Fibroblast of lung (primary cell): ENCODE measurements around the gene HIVEP3.

Experiments
- CTCF ChIP-seq, 2 donors: IDR thresholded peaks in 1 of 2; conservative IDR thresholded peaks in 1 of 2; 1 replicate in 1 of 2; 2 replicates in 1 of 2; pipeline ENCODE4 v1.5.1; 2011 to 2012; ENCODE audit warnings: low read length in 2 of 2, control low read depth in 1 of 2, inconsistent platforms in 1 of 2, low read depth in 1 of 2, mild to moderate bottlenecking in 1 of 2
- EZH2 ChIP-seq: IDR thresholded peaks from 2 replicates; pipeline ENCODE4 v1.5.1; 2012; ENCODE audit warnings: low read length, control low read depth, mild to moderate bottlenecking; ENCODE audit errors: missing control alignments

GRCh38 chr1:41900603-41901444, 17.9 kb downstream of the HIVEP3 start:
- no peak for TF ChIP-seq CTCF (conservative IDR thresholded peaks at IDR 0.05 in 1 of 2, IDR thresholded peaks at IDR 0.05 in 1 of 2; ENCODE audit: low read depth in 1 of 2, low read length in 2 of 2)
- no peak for TF ChIP-seq EZH2
